Body of pancreas (tissue), 4 donors: Measurements from ENCODE around the gene EFNA5. TPM values are rescaled to one million over a fixed set of nuclear protein-coding genes. Genes with fewer than 3 reads are reported as not detected.

Source experiments
- ATAC-seq: fragments of 150-250 bp; one replicate; pipeline ENCODE4 v1.9.1; 2016
- DNase-seq, 4 donors: peaks; one replicate each; pipeline ENCODE4 v3.0.0-alpha.2; 2019
- H3K27ac ChIP-seq, 4 donors: fragments of 200-600 bp; sonication (generic); 1 replicate in 3 of 4; 2 replicates in 1 of 4; pipeline versions ENCODE4 v1.5.1 to v1.6.1; 2016 to 2019; ENCODE audit warnings: mild to moderate bottlenecking in 1 of 4, mixed read lengths in 1 of 4, moderate library complexity in 1 of 4
- H3K27me3 ChIP-seq, 2 donors: fragments of 200-600 bp; sonication (generic); one replicate each; pipeline ENCODE4 v1.6.0; 2016; ENCODE audit warnings: mild to moderate bottlenecking in 1 of 2
- H3K36me3 ChIP-seq, 2 donors: fragments of 200-600 bp; sonication (generic); replicated peaks in 1 of 2; 2 replicates each; pipeline ENCODE4 v1.5.1; 2016; ENCODE audit warnings: low read depth in 2 of 2; ENCODE audit not compliant: insufficient read depth in 1 of 2
- H3K4me1 ChIP-seq: fragments of 200-600 bp; sonication (generic); one replicate; pipeline ENCODE4 v1.6.0; 2016
- H3K4me3 ChIP-seq, 2 donors: fragments of 200-600 bp; sonication (generic); 1 replicate in 1 of 2; 2 replicates in 1 of 2; pipeline ENCODE4 v1.5.1; 2016 to 2019
- H3K9me3 ChIP-seq, 3 donors: fragments of 200-600 bp; sonication (generic); 1 replicate in 2 of 3; 2 replicates in 1 of 3; pipeline ENCODE4 v1.5.1; 2016
- CTCF ChIP-seq, 7 experiments: fragments of 450-650 bp in 4 of 7; fragments of 200-600 bp in 3 of 7; sonication (generic) in 3 of 7; IDR thresholded peaks; one replicate each; pipeline ENCODE4 v1.5.1; 2016 to 2019; ENCODE audit warnings: antibody characterized with exemption in 7 of 7
- POLR2A ChIP-seq, 3 donors: fragments of 450-650 bp; IDR thresholded peaks; one replicate each; pipeline ENCODE4 v1.6.1; 2016; ENCODE audit warnings: antibody characterized with exemption in 3 of 3, mild to moderate bottlenecking in 2 of 3
- WGBS, 2 donors: methylation state at CpG; one replicate each; pipeline ENCODE4 v1.1.5; 2017; 5-methylcytosine and 5-hydroxymethylcytosine counted together
- intact Hi-C: fragments of 100-400 bp; cut with DNase I; formaldehyde crosslinking; loops from one replicate; pipeline ENCODE4 v1.15.1; 2023
- total RNA-seq, 2 donors: library from RNA; depleted of rRNA; stranded (reverse); fragments of >200 nt; gene quantifications; one replicate each; pipeline ENCODE4 v1.1.0, GENCODE V29; 2016

The EFNA5 gene
- total RNA-seq, 2 donors from 2014 or later, result 1.3 to 3.4 TPM

GRCh38 chr5:107580889-107581820, 89.6 kb downstream of the EFNA5 start:
- Histone ChIP-seq H3K4me1 (no peaks in the 10 kb centered on the region), H3K27me3 (no peaks in the 10 kb centered on the region), H3K36me3 (no peaks in the 10 kb centered on the region), H3K27ac (no peak overlapping the region), H3K4me3 (no peak overlapping the region), H3K9me3 (no peaks in the 10 kb centered on the region)
- no peak for DNase-seq
- intact Hi-C loops, result no loop called here
- WGBS, 2 donors, result 69 to 73% methylated on average over 8 of the region's 8 CpGs
- TF ChIP-seq CTCF (IDR thresholded peaks at IDR 0.05) (no peak), POLR2A (IDR thresholded peaks at IDR 0.05) (no peak)
- ATAC-seq, result no peak

- intact Hi-C loops, result no loop called here
- Histone ChIP-seq H3K36me3 (no peaks in the 10 kb centered on the region), H3K4me1 (no peaks in the 10 kb centered on the region), H3K27me3 (no peaks in the 10 kb centered on the region), H3K27ac (no peak overlapping the region), H3K9me3 (no peaks in the 10 kb centered on the region), H3K4me3 (no peak overlapping the region)
- no peak for DNase-seq
- no peak for TF ChIP-seq POLR2A (IDR thresholded peaks at IDR 0.05)
- TF ChIP-seq CTCF (IDR thresholded peaks at IDR 0.05), result no peak
- ATAC-seq, result no peak
- 72% methylated on average over 4 of the region's 4 CpGs for WGBS, 2 donors
Measured at GRCh38 chr5:107578051-107578635, 92.6 kb downstream of the EFNA5 start.

GRCh38 chr5:107577394-107577950, 93.3 kb downstream of the EFNA5 start:
- ATAC-seq, result no peak
- Histone ChIP-seq H3K4me3 (no peak overlapping the region), H3K27ac (no peak overlapping the region), H3K27me3 (no peaks in the 10 kb centered on the region), H3K36me3 (no peaks in the 10 kb centered on the region), H3K4me1 (no peaks in the 10 kb centered on the region), H3K9me3 (no peaks in the 10 kb centered on the region)
- intact Hi-C loops, result no loop called here
- DNase-seq, result no peak
- TF ChIP-seq POLR2A (IDR thresholded peaks at IDR 0.05) (no peak), CTCF (IDR thresholded peaks at IDR 0.05) (no peak)
- 70 to 75% methylated on average over 8 of the region's 8 CpGs for WGBS, 2 donors

DNA sequence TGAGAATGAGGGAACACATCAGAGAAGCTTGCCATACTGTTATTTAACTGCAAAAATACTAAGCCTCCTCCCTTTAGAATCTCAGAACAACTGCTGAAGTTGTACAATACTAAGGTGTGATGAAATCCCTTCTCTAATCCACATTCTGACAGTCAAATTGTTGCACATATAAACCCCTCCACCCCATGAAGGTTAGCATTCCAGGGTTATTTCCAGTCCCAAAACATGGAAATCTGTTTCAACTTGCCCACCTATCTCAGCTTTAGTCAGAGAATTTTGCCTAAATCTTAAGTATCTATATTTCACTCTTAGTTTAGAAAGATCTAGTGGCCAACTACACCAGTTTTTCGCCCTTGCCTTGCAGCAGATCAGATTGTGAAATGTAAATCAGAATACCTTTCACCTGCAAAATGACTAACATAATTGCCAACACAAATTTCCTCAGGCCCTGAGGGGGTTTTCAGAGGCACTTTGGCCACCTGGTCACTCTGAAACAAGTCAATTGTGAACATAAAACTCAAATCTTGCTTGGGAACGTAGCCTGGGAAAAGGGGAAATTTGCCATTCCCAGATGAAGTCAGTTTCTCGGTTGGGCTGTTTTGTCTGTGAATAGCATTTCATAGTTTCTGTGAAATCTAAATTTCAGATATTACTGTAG, 93.9 kb downstream of the EFNA5 start:
- Histone ChIP-seq H3K27ac (no peak overlapping the region), H3K36me3 (no peaks in the 10 kb centered on the region), H3K9me3 (no peaks in the 10 kb centered on the region), H3K4me1 (no peaks in the 10 kb centered on the region), H3K27me3 (no peaks in the 10 kb centered on the region), H3K4me3 (no peak overlapping the region)
- DNase-seq (no peak), ATAC-seq (no peak)
- 87 to 88% methylated on average over 3 of the region's 3 CpGs for WGBS, 2 donors
- intact Hi-C loops, result no loop called here
- TF ChIP-seq POLR2A (IDR thresholded peaks at IDR 0.05) (no peak), CTCF (IDR thresholded peaks at IDR 0.05) (no peak)
